LoVo (cell line): Measurements from ENCODE around the gene NRGN.

Experiments
- DNase-seq: peaks from one replicate; pipeline ENCODE4 v3.0.0-alpha.2; 2016; ENCODE audit warnings: low spot score

Gene NRGN

DNA sequence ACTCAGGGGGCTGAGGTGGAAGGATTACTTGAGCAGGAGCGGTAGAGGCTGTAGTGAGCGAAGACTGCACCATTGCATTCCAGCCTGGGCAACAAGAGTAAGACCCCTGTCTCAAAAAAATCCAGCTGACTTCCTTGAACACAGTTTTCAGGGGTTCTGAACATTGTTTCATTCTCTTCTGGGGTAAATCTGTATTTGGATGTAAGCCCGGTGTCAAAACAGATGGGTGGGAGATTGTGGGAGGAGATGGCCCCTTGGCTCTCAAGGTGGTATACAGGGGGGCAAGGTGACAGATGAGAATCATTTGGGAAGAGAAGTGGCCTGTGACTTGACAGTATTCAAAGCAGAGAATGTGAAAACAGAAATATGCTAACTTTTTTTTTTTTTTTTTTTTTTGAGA lies 17.6 kb downstream of the NRGN start:
- DNase-seq: no peak

DNA sequence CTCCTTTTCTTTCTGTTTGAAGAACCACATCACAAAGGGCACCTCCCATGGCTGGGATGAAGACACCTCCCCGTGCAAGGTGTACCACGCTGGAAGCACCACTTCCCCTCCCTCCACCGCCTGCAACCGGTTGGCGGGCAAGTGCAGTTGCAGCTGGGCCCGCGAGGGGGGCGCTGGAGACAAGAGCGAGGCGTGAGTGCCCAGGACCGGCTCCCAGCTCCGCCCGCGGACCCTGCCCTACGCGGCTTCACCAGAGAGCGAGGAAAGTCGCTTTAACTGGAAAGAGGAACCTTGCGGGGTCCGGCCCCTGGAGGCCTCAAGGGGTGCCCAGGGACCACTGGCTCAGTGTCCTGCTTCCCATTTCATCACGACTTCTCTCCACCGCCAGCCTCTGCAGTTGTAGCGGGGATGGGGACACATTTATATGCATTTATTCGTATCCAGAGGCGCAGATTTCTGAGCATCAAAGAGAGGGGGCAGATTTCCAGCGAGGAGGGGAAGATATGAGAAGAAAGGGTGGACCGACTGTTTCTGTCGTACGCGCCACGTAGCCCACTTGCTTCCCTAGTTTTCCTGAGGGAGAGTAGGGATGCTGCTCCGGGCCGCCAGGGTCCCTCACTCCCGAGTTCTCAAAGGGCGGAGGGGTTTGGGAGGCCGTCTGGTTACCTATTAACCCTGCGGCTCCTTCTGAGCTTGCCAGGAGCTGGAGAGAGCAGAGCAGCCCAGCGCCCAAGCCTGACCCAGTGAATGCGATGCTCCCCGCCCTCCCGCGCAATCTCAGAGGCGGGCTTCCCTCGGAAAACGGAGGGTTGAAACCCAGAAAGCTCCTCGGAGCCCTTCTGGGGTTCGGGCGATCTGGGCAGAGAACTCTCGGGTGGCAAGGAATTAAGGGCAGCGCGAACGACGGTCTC lies 18.9 kb downstream of the NRGN start:
- peak; percentile 61 for DNase-seq

DNA sequence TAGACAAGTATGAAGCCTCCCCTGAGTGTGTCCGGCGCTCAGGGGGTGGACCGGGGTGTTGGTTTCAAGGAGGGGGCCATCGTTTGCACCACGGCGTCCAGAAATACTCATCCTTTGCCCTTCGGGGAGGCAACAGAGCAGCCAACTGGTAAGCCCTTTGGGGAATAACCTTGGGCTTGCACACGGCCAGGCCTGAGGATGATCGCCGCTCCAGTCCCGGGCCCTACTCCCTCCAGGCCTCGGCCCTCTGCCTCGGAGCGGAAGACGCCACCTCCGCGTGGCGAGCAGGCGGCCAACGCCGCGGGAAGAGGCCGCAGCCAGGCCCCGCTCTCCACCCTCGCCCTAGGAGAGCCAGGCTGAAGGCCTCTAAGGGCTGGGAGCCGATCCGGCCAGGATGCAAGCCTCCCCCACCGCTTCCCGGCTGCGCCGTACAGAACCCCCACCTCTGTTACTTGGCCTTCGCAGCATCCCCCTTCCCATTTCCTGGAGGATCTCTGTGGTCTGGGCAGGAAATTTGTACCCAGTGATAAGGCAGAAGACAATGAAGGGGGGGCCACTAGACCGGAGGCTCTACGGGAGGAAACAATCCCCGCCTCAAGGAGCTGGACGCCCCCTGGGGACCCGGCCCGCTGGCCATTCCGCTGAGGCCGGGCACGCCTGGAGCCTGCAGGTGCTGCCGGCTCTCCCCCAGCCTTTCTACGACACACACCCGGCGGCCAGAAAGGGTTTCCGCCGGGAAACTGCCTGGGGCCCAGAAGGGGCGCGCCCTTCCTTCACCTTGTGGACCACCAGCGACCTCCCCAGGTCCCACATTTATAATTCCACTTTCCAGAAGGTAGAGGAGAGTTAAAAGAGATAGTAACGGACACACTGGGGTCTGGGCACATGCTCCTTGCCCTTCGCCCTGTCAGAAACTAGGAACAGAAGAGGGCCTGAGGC lies 19.8 kb downstream of the NRGN start:
- DNase-seq: no peak

DNA sequence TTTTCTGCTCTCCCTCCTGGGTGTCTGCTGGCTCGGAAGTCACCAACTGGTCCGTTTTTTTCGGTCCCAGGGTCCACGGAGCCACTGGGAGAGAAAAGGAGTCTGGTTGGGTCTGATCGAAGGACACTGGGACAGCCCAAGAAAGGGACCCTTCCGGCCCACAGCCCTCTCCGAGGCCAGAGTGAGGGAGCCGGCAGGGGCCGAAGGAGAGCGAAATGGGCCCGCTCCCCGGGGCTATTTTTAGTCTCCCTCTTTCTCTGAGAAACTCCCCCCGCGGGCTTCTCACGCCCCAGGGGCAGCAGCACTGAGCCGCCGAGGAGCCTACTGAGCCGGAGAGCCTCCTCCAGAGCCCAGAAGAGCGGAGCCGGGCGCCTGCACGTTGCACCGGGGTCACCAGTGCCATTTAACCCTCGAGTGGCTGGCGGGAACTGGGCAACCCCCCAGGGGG lies 20.5 kb downstream of the NRGN start:
- DNase-seq: no peak

DNA sequence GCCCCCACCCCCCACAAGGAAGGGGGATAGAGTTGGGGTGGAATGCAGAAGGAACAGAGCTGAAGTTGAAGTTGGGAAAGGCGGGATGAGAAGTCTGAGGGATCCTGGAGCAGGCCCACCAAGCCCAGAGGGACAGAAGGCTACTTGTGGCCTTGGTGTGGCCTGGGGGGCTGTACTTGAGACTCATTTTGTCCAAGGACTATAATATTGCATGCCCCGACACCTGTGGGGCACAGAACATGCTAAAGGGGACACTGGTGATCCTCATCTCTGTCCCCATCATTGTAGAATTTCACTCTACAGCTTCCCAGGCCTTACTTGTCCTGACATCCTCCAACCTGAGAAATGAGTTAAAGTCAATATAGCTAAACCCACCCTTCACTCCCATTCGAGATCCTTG lies 21.1 kb downstream of the NRGN start:
- DNase-seq: no peak

DNA sequence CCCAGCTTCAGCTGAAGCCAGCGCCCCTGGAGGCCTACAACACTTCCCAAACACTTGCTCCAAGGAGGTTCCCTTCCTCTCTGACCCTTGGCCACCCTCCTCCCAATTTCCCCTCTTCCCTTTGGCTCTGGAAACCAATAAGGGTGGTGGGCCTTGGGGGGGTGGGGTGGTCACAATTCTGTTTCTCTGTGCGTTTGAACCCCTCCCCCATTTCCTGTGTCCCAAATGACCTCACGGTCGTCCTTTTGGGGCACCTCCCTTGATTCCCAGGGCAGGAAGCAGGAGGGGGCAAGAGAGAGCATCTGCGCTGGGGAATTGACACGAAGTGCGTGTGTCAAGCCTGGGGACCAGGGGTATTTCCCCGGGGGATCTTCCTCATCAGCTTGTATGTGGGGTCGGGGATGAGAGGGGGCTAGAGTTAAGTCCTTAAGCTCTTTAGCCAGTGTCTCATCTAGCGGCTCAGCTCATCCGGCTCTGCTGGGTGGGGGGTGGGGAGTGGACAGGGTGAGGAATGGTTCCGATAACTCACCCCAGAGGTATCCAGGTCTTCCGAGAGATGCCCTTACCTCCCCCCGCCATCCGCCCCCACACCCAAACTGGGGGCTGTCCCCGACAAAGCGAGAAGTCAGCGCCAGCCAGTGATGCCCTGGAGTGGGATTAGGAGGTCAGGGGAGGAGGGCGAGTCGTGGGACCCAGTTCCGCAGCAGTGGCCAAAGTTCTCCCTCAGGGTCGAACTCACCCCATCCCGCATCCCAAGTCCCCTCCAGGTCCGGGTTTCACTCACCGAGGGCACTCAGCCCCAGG lies 21.8 kb downstream of the NRGN start:
- no peak for DNase-seq

DNA sequence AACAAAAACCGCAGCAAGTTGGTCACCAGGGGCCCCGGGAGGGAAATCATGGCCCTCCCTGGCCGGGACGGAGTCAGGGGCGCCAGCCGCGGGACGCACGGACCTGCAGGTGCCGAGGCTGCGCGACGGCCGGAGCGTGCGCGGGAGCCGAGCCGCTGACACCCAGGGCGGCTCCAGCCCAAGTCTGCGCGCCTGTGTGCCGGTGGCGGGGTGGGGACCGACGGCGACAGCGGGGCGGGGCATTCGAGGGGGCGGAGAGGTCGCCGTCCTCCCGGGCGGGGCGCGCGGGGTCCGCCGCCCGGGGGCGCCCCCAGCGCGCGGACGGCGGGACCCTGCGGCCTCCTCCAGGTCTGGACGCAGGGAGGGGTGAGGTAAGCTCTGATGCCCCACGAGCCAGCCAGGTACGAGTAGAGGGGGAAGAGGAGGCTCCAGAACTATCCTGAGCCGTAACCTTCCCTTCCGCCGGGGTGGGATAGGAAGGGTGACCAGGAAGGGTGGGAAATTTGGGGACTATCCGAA lies 22.4 kb downstream of the NRGN start, which contains the start of gene ESAM:
Gene ESAM (minus strand): TSS at position 186 of the 519 bp plus-strand sequence. CDS start 136 bp downstream, at position 50.
- DNase-seq: peak; percentile 74

DNA sequence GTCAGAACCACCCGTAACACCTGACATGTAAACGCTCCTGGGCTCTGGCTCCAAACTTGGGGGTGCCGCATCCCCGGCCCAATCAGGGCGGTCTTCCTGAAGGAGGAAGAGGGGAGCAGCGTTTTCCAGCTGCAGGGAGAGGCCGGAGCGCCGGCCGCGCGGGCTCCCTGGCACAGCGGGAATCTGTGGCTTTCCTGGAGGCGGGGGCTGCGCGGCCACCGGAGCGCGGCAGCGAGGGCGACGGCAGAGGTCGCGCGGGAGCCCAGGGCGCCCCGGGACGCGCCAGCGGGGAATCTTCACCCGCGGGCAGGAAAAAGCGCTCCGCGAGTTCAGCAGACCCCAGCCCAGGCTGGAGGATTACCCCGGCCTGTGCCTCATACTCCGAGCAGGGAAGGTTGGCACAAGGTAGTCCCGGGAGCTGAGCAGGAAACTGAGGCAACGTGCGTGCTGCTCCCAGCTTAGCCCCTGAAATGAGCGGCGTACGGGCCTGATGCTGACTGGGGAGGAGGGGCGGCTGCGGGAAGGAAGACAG lies 22.9 kb downstream of the NRGN start:
- DNase-seq: peak; percentile 52

DNA sequence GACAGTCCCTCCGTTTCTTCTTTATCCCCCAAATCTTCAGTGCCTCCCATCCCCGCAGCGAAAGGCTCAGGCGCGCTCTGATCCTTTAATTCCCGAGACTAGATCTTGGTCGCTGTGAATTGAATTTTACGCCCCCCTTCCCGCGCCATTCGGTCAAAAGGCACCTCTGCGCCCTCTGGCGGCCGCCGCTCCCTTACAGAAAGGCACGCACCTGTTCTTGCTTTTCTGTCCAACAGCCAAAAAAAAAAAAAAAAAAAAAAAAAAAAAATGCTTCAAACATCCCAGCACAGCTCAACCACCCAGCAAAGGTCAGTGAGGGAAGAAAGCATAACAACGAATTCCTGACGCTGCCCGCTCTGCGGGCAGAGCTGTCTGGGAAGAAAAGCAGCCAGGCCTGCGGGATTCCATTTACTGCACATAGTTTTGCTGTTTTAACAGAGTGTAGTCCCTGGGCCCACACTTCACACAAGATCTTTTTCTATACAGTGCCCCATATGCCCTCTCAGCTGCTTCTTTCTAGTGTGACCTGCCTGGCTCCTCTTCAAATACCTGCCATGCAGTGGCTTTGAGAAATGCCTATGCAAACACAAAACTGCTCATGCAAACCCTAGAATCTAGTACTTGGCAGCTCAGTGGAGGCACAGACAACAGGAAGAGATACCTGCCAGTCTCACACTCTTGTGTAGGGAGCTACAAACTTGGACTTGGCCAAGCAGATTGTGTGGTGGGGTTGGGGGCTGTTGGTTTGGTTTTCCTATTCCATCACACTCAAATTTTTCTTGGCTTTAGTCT lies 23.6 kb downstream of the NRGN start:
- peak; percentile 87 for DNase-seq

DNA sequence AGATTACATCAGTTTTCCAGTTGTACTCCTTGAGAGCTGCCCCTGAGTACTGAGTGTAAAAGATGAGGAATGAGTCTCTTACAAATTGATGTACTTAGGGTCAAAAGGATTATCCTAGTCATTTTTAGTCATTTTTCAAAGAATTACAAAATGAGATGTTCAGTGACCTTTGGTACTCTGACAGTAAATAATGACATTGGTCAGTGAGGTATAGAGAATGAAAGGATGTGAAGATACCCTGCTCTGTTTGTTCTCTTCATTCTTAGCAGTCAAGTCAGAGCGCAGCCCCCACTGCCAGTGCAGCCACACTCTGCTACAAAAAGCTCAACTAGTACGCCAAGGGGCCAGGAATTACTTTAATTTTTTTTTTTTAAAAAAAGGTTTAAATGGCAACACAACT lies 26.4 kb downstream of the NRGN start:
- no peak for DNase-seq

DNA sequence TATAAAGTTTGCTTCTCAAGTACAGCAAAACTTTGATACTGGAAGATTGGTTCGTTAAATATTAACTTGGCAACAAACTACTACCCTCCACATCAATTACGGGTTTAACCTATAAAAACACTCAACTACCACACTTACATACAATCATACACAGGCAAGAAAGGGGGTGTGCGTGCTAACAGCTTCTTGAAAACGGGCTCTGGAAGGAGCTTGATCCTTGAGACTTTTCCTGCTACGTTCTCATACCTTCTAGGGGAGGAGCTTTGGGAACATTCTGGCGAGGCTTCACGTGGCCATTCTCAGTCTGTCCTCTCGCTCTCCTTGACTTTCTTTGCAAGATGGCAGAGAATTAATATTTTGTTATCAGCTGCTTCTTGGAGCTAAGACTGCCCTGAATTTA lies 29.2 kb downstream of the NRGN start:
- DNase-seq: peak; percentile 46

DNA sequence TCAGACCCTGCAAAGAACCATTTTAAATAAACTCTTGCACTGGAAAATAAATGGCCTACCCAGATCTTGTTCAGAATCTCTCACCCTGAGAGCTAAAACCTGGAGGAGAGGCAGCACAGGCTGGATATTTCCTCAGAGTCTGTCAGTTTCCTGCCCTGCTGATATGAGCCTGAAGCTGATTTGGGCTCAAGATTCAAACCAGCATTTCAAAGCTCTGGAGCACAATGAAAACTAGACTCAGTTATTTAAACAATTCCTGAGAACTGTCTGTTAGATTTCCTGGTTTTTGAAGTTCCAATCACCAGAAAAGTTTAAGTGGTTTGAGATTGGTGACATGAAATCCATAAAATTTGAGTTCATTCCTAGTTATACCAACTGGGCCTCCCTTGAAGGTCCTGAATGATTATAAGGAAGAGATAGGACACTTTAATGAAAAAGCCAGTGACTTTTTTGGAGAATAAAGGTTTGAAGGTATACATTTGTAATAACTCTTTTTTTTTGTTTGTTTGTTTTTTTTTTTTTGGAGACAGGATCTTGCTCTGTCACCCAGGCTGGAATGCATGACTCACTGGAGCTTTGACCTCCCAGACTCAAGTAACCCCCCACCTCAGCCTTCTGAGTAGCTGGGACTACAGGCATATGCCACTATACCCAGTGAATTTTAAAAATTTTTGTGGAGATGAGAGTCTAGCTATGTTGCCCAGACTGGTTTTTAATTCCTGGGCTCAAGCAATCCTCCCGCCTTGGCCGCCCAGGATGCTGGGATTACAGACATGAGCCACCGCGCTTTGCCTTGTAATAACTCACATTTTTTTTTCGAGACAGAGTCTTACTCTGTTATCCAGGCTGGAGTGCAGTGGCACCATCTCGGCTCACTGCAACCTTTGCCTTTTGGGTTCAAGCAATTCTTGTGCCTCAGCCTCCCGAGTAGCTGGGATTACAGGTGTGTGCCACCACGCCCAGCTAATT lies 30.3 kb downstream of the NRGN start:
- peak; percentile 17 for DNase-seq

DNA sequence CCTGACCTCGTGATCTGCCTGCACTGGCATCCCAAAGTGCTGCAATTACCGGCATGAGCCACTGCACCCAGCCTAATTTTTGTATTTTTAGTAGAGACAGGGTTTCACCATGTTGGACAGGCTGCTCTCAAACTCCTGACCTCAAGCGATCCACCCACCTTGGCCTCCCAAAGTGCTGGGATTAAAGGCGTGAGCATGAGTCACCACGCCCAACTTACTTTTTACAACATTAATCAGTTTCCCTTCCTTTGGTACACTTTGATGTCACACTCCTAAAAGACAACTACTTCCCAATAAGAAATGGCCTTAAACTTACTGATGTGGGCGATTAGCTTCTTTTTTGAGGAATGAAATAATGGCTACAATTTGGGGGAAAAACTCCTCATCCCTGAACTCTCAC lies 31.2 kb downstream of the NRGN start:
- DNase-seq: peak; percentile 36

DNA sequence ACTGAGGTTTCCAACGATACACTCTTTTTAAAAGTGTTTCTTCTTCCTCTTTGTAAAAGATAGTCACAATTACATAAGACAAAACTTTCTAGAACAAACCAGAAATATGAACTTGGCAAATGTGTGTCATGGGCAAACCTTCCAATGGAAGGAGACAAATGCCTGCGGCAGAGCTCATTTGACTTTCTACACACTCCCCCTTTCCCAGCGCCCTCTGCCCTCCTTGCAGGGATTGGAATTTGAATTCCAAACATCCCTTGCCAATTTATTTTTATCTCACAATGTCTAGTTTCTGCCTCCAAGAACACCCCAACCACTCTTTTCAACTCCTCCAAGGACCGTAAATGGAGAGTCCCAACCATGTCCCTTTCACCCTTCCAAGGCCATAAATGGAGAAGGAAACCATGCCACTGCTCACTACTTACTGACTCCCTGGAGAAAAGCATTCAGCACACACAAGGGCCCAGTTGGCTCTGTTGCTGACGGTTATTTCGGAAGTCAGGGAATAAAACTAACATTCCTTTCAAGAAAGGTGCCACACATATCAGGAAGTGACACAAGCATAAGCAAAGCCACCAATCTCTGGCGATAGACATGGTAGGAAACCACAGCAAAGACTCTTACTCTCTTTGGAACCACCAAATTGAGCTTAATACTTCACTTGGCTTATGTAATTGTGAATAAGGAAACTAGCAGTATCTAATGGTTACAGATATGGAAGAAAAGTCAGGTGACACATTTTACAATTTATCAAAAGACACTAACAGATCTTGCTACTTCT lies 37.3 kb downstream of the NRGN start:
- no peak for DNase-seq

DNA sequence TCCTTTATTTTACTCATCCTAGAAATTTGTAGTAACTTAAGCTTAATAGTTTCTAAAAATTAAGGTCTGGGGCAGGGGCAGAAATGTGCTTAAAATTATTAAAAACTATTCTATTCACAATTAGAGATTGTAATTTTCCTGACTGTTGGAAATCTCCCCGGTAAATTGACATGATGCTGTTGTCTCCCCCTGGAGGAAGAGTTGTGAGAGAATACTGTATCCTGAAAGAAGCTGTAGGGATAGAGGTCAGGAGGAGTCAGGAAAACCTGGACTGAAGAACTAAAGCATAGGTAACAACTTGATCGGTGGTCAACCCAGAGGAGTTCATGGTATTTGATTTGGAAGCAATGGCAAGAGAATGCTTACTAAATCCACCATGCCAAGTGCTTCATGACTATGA lies 38.5 kb downstream of the NRGN start:
- no peak for DNase-seq

DNA sequence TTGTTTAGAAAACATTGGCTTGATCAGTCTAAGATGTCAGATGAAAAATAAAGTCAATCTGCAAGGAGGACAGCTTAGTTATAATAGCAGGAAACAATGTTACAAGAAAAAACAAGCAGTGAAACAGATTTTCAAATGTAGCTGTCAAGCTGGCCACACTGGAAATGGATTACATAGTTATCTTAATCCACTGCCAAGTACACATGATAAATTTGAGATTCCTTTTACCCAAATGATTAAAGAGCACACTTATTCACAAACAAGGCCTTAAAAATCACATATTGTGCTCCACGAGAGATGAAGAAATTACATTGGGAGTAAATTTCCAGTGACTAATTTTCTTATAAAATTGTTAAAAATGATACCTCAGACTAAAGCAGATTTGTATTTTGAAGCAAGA lies 39.8 kb downstream of the NRGN start:
- DNase-seq: no peak

DNA sequence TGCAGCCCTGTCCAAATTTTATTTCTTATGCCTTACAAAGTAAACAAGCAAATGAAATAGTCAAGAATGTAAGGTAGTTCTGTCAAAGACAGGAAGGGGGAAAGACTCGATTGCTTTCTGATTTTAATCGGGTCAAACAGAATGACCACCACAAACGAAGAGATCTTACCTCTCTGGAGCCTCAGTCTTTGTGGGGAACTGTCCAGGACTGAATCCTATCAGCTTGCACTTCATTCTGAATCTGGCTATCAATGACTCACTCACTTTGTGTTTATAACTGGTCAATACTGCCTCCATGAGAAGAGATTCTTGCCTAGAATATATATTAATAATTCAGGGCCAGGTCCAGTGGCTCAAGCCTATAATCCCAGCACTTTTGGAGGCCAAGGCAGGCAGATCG lies 43.3 kb downstream of the NRGN start:
- no peak for DNase-seq

DNA sequence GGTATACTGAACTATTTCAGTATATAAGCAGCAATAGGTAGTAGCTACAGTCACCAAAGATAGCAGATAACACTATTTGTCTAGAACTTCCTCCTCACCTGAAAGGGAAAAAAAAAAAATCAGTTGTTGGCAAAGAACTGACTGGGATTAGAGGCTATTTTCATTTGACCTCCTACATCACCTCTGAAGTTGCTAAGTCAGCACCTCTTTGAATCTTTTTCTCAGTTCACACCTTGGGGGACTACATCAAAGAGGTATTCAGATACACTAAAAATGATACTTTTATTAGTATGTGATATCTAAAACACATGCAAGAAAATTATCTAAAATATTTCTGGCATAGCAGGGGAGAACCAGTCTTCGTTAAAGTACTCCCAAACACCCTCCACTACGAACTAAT lies 44.3 kb downstream of the NRGN start:
- no peak for DNase-seq

DNA sequence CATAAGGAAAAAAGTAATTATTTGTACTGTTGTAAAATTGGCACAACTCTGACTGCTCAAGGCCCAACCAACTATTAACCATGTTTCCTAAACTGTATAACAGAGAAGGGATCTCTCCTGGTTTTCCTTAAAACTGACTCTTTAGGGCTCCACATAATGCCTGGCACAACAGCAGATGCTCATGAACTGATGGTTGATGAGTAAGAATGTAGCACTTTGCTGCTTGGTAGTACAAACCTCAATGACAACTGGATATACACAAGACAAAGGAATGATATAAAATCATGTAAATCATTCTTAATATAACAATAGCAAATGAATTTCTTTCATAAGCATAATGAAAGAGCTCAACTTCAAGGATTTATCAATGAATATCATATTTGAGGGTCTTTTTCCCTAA lies 48.8 kb downstream of the NRGN start:
- DNase-seq: no peak
